GM18499 (cell line): ENCODE results near the gene SCD5.

Experiments used
- ATAC-seq: cut with Tn5 transposase; IDR thresholded peaks from one replicate; pipeline ENCODE4 v1.9.1; 2021; ENCODE audit warnings: moderate number of reproducible peaks; ENCODE audit not compliant: insufficient read depth, unreplicated experiment

The SCD5 gene

DNA sequence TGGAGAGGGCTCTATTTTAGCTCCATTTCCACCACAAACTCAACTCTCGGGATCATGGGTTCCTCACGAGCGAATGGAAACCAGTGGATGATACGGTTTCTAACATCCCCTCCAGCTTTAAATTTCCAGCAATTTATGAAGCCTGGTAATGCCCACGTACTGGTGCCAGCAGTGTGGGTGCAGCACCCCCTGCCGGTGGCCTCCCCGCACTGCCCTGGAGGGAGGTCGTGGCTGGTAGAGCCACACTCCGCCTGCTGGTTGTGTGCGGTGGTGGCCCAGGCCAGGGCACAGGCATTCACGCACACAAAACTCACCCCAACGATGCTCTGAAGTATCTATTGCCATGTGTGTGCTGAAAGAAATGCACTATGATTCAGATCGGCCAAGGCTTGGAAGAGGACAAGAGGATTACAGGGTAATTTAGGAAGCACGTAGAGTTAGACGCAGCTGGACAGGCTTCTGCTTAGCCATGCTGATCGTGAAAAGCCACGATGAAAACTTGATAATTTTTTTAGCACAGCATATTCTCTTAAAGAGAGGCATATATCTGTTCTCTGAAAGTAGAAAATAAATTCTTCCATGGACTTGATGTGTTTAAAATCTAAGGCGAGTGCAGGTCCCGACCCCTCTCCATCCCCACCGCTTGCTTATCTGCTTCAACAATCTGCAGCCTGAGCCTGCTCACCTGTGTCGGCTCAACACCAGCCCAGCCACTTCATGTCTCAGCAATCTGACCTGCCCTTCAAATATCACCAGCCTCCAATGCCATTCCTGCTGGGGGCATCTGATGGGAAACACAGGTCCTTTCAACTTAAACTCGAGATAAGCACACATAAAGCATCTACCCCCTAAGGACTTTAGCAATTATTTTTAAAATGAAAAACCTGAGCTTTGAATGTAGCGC, 59.1 kb downstream of the SCD5 start:
- ATAC-seq: peak; percentile 93

- no peak for ATAC-seq
Measured at GRCh38 chr4:82737354-82737753, 61.2 kb downstream of the SCD5 start.

- no peak for ATAC-seq
Measured at GRCh38 chr4:82733636-82734035, 65.0 kb downstream of the SCD5 start.

GRCh38 chr4:82728301-82728700, 70.3 kb downstream of the SCD5 start:
- no peak for ATAC-seq

DNA sequence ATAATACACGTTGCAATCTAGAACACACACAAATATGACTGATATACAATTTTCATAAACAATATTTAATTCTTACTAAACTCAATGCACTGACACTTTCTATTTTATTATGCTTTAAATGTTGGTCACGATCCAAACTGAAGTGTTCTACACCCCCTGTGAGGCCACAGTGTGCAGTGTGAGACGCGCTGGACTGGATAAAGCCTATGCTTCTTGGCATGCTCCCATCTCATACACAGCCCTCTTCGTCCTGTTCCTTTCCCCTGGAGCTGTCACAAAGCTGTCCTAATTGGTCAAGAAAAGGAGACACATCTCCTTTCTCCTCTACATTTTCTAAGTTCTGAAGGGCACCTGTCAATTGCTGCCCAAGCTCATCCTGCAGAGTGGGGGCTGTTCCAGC, 72.0 kb downstream of the SCD5 start:
- ATAC-seq: no peak

DNA sequence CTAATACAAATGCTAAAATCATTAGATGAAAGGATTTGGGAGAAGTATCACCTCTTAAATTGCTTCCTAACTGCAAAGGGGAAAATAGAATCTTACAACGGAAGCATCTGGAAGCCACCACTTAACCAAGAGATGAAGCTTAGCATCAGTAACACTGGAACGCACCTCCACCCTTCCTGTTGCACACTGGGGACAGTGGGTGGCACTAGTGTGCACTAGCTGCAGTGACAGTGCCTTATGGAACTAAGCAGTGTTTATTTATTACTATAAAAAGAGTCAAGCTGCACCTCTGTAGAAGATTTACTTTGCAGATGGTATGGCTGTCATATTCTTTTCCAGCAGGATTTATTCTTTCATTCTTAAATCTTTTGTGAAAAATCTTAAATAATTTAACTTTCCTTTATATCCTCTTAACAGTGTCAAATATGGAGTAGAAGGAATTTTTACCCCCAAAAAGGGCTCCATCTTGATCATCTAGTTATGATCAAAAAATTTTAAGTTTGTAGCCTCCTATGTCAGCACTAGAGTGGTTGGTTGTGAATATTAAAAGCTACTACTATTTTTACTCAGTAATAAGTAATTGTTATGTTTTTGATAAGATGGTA, 76.7 kb downstream of the SCD5 start:
- ATAC-seq: no peak

GRCh38 chr4:82718162-82718940, 80.2 kb downstream of the SCD5 start:
- ATAC-seq: no peak

DNA sequence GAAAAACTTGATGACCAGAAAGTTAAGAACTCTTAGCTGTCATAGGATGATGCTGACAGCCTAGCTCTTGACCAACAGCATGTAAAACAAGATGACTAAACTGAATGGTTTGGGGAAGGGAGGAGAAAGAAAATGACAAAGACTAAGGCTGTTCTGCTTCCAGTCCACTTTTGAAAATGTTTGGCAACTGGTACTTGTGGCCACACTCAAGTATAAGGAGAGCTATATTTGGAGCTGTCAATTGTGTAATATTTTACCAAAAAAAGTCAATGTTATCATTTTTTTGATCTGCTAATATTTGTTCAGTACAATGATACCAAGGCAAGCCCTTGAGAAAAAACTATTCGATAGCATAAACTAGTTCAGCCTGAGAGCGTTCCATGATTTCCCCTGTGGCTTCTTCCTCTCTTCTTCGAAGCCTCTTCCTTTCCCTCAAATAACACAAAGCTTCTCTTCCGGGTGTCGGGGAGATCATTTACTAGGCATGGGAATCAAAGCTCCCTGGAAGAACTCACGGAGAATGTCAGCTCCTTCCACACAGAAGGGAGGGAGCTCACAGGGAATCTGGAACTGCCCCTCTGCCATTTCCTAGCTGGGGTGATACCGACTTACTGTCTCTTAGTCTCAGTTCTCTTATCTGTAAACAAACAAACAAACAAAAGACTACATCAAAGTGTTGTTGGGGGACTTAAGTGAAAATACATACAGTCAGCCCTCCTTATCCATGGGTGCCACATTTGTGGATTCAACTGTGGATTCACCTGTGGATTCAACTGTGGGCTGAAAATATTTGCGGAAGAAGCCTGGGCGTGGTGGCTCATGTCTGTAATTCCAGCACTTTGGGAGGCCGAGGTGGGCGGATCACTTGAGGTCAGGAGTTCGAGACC, 82.6 kb downstream of the SCD5 start:
- ATAC-seq: no peak

DNA sequence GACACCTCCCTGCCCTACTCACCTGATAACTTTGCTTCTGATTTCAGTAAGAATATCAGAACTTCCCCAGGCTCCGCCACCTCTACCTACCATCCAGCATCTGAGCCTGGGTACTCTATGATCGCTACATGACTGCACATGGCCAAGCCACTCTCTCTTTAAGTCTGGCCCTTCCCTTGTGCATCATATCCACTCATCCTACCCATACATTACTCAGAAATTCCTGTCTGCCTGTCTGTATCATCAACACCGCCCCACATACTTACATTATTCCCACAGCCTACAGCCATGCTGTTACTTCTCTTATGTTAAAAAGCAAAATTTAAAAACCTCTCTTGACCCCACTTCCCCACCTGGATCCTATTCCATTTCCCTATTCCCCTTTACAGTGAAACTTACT, 84.7 kb downstream of the SCD5 start:
- no peak for ATAC-seq

DNA sequence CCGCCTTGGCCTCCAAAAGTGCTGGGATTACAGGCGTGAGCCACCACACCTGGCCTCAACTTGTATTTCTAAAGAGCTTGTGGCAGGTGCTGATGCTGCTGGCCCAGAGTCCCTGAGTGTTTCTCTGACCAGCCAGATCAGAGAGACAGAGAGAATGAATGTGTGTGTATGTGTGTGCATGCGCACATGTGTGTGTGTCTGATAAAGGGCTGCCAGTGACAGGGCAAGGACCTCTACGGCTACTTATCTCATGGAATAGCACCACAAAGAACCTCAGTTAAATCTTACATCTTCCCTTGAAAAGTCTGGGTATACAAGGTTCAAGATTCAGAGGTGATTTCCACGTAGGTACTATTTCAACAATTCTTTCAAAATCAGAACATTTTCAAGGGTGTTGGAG, 86.0 kb downstream of the SCD5 start:
- ATAC-seq: no peak

- no peak for ATAC-seq
Measured at GRCh38 chr4:82711158-82711785, 87.3 kb downstream of the SCD5 start.

DNA sequence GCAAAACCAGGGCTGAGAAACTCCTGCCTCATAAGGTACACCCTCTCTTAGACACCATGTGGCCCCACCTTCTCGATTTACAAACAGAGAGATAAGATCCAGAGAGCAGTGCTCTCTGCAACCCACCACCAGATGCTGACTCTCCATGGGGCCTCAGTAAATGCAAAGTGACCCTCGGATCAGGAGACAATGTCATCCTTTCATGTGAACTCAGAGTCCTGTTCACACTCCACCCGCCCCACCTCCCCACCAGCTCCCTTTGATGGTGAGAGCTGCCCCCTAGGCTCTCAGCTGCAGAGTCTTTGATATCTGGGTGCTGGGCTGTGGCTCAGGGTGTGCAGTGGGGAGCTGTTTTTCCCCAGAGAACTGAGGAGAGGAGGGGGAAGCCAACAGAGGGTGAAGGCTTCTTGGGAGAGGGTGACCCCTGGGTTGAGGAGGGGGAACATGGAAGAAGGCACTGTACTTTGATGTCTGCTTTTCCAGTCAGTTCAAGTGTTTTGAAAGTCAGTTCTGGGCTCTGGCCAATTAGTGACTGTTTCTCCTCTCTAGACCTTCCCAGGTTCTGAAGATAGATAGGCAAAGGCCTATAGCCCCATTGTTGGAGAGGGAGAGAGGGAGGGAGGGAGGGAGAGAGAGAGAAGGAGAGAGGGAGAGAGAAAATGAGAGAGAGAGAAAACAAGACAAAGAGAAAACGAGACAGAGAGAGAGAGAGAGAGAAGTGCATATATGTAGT, 88.2 kb downstream of the SCD5 start:
- ATAC-seq: no peak

- no peak for ATAC-seq
Measured at GRCh38 chr4:82708982-82709381, 89.6 kb downstream of the SCD5 start.

DNA sequence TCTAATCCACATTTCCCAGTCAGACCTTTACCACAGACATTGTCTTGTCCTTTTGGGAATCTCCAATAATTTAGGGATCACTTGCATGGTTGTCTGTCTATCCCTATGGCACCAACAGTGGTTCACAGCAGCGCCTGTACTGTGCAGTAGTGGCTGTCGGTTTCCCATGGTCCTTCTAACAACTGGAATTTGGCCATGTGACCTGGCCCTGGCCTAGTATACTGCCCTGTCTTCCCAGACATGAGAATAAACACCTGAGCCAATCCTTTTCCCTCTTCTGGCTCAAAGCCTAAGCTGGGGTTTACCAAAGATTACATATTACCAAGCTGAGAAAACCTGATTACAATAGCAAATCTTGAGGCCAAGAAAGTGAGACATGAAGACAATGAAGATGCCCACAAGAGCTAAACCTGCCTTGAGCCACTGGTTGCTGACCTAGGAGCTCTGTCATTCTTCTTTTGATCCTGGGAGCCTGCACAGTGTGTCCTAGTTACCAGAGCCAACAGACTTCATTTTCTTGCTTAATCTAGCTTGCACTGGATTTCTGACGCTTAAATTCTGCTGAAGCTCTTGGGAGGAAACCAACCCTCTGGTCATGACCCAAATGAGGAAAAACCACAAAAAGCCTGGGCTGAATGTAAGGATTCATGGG, 92.1 kb downstream of the SCD5 start:
- no peak for ATAC-seq

GRCh38 chr4:82705928-82706300, 92.7 kb downstream of the SCD5 start:
- no peak for ATAC-seq

DNA sequence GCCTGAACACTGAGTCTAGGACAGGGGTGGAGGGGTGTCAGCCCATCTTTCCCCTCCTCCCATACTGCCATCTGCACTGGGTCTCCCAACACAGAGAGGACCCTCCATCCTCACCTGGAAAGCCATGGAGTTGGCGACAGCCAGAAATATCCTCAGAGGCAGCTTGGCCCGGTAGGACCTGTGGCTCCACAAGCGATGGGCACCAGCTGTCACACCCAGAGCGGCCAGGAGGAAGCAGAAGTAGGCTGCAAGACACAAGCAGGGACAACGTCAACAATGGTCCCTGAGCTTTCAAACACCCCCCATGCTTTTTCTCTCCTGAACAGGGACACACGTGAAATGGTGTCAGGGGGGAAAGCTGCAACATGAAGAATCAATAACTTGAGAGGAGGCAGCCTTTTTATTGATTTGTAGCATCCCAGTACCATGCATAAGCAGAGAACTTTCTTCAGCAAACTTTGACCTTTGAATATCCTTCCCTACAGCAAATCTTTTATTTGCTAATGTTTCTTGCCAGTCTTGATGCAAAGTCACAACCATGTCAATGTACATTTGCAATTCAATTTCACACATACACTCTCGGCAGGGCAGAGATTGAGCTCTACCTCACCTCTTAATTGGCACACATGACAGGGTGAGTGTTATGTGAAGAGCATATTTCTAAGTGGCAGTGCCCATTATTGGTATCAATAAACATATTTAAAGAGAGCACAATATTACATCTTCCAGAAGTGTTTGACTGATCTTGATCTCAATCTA, 93.2 kb downstream of the SCD5 start:
- ATAC-seq: no peak

DNA sequence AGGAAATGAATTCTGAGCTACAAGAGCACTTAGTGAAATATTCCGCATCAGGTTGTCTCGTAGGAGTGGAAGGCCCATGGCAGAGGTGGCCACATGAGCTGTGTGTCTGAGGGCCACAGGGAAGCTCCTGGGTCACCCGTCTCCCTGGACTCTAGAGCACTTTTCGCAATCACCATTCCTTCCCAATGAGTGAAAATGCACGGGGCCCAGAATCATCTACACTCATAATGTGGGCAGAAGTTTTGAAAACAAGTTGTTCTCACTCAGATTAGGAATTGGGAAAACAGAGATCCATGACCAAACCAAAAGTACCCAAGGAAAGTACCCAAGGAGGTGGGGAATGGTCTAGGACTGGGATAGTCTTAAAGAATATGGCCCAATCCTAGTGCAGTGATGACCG, 94.4 kb downstream of the SCD5 start:
- no peak for ATAC-seq

GRCh38 chr4:82698412-82698811, 100.2 kb downstream of the SCD5 start:
- ATAC-seq: no peak
